HCT116 (cell line): ENCODE data around the gene MICAL3. TPM values are rescaled to one million over a fixed set of nuclear protein-coding genes. Genes with fewer than 3 reads are reported as not detected.
A peak's percentile ranks its signal among the peaks of the same experiment; 100 is the strongest.

Source experiments
- ATAC-seq: fragments of 200-7000 bp; cut with Tn5 transposase; 2 replicates; pipeline ENCODE4 v1.9.1; 2020; ENCODE audit warnings: mild to moderate bottlenecking, moderate library complexity
- BruUV-seq: library from RNA; stranded (reverse); fragments of 400-500 nt; replicated peaks from 2 replicates; lab custom pipeline; 2021; lab: Mats Ljungman, UMichigan
- CTCF ChIA-PET: fragments of 300-600 bp; sonication (Branson Sonifier 250); formaldehyde crosslinking; loops from one replicate; lab custom pipeline; 2021; ENCODE audit warnings: antibody characterized with exemption; lab: Charles Lee
- POLR2A ChIA-PET: fragments of 300-600, 350-600 bp; sonication (Branson Sonifier 250); formaldehyde crosslinking; loops from one replicate; lab custom pipeline; 2021; ENCODE audit warnings: antibody characterized with exemption; lab: Charles Lee
- RAD21 ChIA-PET, 2 experiments: fragments of 300-600 bp; sonication (Branson Sonifier 250); formaldehyde crosslinking; loops; one replicate each; lab custom pipeline; 2023; ENCODE audit warnings: low total read pairs in 2 of 2; ENCODE audit not compliant: uncharacterized antibody in 2 of 2, unreplicated experiment in 2 of 2, low non-redundant PET in 1 of 2; lab: Charles Lee
- DNase-seq: peaks from one replicate; pipeline ENCODE4 v3.0.0-alpha.2; 2010; ENCODE audit warnings: low read depth, low spot score
- H2AFZ ChIP-seq: fragments of 200-600 bp; shearing (Covaris generic), sonication (generic); 2 replicates; pipeline ENCODE4 v1.6.1; 2017; ENCODE audit warnings: low read depth, mixed run types, mixed read lengths, antibody characterized with exemption, low read length; ENCODE audit not compliant: poor library complexity, severe bottlenecking
- H3K27ac ChIP-seq: 2 replicates; pipeline ENCODE4 v1.5.1; 2012; ENCODE audit warnings: low read depth, low read length
- H3K27me3 ChIP-seq: fragments of 200-600 bp; sonication (generic); 2 replicates; pipeline ENCODE4 v1.6.1; 2016; ENCODE audit warnings: mixed run types, low read length, mixed read lengths; ENCODE audit not compliant: insufficient read depth
- H3K36me3 ChIP-seq, 2 experiments: fragments of 200-500 bp in 1 of 2; fragments of 200-600 bp in 1 of 2; sonication (Bioruptor generic) in 1 of 2; sonication (generic) in 1 of 2; 2 replicates each; pipeline versions ENCODE4 v1.5.1 to v1.6.1; 2014 to 2016; ENCODE audit warnings: low read length in 2 of 2, inconsistent platforms in 1 of 2, mixed read lengths in 1 of 2, mixed run types in 1 of 2; ENCODE audit not compliant: insufficient read depth in 2 of 2, control insufficient read depth in 1 of 2
- H3K4me1 ChIP-seq, 2 experiments: fragments of 200-600 bp in 1 of 2; sonication (generic) in 1 of 2; 2 replicates each; pipeline versions ENCODE4 v1.5.1 to v1.6.1; 2012 to 2017; ENCODE audit warnings: low read length in 2 of 2, inconsistent platforms in 1 of 2, mild to moderate bottlenecking in 1 of 2, mixed read lengths in 1 of 2, mixed run types in 1 of 2, moderate library complexity in 1 of 2; ENCODE audit not compliant: insufficient read depth in 2 of 2, control insufficient read depth in 1 of 2
- H3K4me2 ChIP-seq: fragments of 200-600 bp; sonication (generic); 2 replicates; pipeline ENCODE4 v1.6.1; 2017; ENCODE audit warnings: mixed run types, low read length, mixed read lengths
- H3K4me3 ChIP-seq, 2 experiments: fragments of 200-600 bp in 1 of 2; sonication (generic) in 1 of 2; replicated peaks in 1 of 2; 2 replicates each; pipeline ENCODE4 v1.5.1; 2011 to 2016; ENCODE audit warnings: low read length in 2 of 2, control low read depth in 1 of 2, low read depth in 1 of 2, mild to moderate bottlenecking in 1 of 2, mixed read lengths in 1 of 2, mixed run types in 1 of 2
- H3K79me2 ChIP-seq: fragments of 200-600 bp; sonication (generic); 2 replicates; pipeline ENCODE4 v1.6.1; 2017; ENCODE audit warnings: mild to moderate bottlenecking, mixed run types, low read length, moderate library complexity, mixed read lengths; ENCODE audit not compliant: insufficient read depth
- H3K9ac ChIP-seq: fragments of 200-600 bp; sonication (generic); 2 replicates; pipeline ENCODE4 v1.6.1; 2016; ENCODE audit warnings: low read length, mixed read lengths
- H3K9me2 ChIP-seq: fragments of 200-600 bp; sonication (generic), shearing (Covaris generic); 2 replicates; pipeline ENCODE4 v1.6.1; 2017; ENCODE audit warnings: mixed run types, mild to moderate bottlenecking, moderate library complexity; ENCODE audit not compliant: insufficient read depth
- H3K9me3 ChIP-seq, 2 experiments: fragments of 200-500 bp in 1 of 2; fragments of 200-600 bp in 1 of 2; sonication (Bioruptor generic) in 1 of 2; sonication (generic) in 1 of 2; 2 replicates each; pipeline ENCODE4 v1.6.1; 2014 to 2017; ENCODE audit warnings: low read length in 2 of 2, mixed read lengths in 2 of 2, inconsistent platforms in 1 of 2, low read depth in 1 of 2, mild to moderate bottlenecking in 1 of 2, mixed run types in 1 of 2, moderate library complexity in 1 of 2; ENCODE audit not compliant: control insufficient read depth in 1 of 2, insufficient read depth in 1 of 2
- H4K20me1 ChIP-seq: fragments of 200-600 bp; sonication (generic), shearing (Covaris generic); 2 replicates; pipeline ENCODE4 v1.6.1; 2017; ENCODE audit warnings: mixed run types, mild to moderate bottlenecking, moderate library complexity; ENCODE audit not compliant: insufficient read depth
- CEBPB ChIP-seq: IDR thresholded peaks from 2 replicates; pipeline ENCODE4 v1.6.1; 2012; ENCODE audit warnings: low read depth
- ELF1 ChIP-seq: IDR thresholded peaks from 2 replicates; pipeline ENCODE4 v1.6.1; 2012; ENCODE audit warnings: low read depth, borderline replicate concordance
- JUND ChIP-seq: IDR thresholded peaks from 2 replicates; pipeline ENCODE4 v1.6.1; 2012
- POLR2AphosphoS5 ChIP-seq: IDR thresholded peaks from 2 replicates; pipeline ENCODE4 v1.6.1; 2011; ENCODE audit warnings: mild to moderate bottlenecking, low read depth, low read length, moderate library complexity
- RAD21 ChIP-seq: IDR thresholded peaks from 2 replicates; pipeline ENCODE4 v1.6.1; 2012; ENCODE audit warnings: low read depth, mild to moderate bottlenecking
- SIN3A ChIP-seq: IDR thresholded peaks from 2 replicates; pipeline ENCODE4 v1.6.1; 2012; ENCODE audit warnings: low read depth
- SP1 ChIP-seq: IDR thresholded peaks from 2 replicates; pipeline ENCODE4 v1.6.1; 2012; ENCODE audit warnings: low read depth
- TCF7L2 ChIP-seq: IDR thresholded peaks from 2 replicates; pipeline ENCODE4 v1.7.0; 2011; ENCODE audit warnings: borderline replicate concordance, inconsistent platforms; ENCODE audit not compliant: insufficient read depth, insufficient read length; ENCODE audit errors: extremely low read depth
- ZFX ChIP-seq: fragments of 450-650 bp; IDR thresholded peaks from 2 replicates; pipeline ENCODE4 v1.6.1; 2017
- intact Hi-C: fragments of 100-400 bp; cut with micrococcal nuclease; formaldehyde crosslinking; loops from 2 replicates; pipeline ENCODE4 v1.10.0; 2022
- total RNA-seq: library from RNA; stranded (reverse); gene quantifications from one replicate; pipeline ENCODE4 v1.2.1, GENCODE V29; 2021; ENCODE audit not compliant: unreplicated experiment
- TF ChIP-seq, protein P1 (sequence below), 3 experiments: fragments of 200-600 bp in 1 of 3; sonication (generic) in 1 of 3; IDR thresholded peaks in 2 of 3; conservative IDR thresholded peaks in 1 of 3; 2 replicates each; pipeline ENCODE4 v1.5.1; 2012 to 2017; ENCODE audit warnings: low read depth in 2 of 3, low read length in 2 of 3, antibody characterized with exemption in 1 of 3, borderline replicate concordance in 1 of 3, control low read depth in 1 of 3, mild to moderate bottlenecking in 1 of 3, mixed read lengths in 1 of 3, mixed run types in 1 of 3, moderate library complexity in 1 of 3; ENCODE audit not compliant: insufficient read depth in 1 of 3

The MICAL3 gene
- total RNA-seq, 1 experiment from 2014 or later: 30.8 TPM

DNA sequence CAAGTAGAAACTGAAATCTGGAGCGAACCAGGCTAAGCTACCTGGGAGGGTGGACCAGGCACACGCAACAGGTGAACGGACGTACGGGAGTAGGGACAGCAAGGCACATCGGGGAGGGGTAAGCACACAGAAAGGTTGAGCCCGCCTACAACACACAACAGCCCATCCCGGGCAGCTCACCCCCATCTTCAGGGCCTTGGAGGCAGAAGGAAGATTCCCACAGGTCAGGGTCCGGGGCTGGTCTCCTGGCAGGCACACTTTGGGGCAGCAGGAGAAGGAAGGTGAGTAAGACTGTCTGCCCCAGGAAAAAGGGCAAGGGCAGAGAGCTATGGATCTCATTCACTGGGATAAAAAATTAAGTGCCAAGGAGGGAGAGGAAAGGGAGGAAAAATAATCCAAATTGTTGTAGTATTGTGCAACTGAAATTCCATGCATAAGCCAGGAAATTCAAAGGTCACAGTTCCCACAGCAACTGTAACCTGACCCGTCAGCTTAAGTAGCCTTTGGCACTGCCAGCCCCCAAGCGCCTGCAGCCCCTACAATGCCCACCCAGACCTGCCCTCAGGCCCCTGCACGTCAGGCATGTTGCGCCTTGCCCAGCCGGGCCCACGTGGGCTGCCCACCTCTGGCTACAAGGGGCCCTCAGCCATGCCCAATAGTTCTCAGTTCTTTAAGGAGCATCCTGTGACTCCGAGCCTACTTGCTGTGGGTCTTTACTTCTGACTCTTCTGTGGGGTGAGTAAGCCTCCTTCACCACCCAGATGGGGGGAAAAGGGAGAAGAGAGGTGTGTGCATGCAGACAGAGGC is 51.8 kb downstream of the MICAL3 start:
- Histone ChIP-seq H3K9me3 (no peaks in the 10 kb centered on the region), H3K79me2 (peaks cover 91% of the 10 kb centered on the region)
- TF ChIP-seq POLR2AphosphoS5 (no peak), ELF1 (no peak), SIN3A (no peak), TCF7L2 (no peak), RAD21 (no peak), SP1 (no peak), CEBPB (peak; percentile 73), JUND (no peak)
- TF ChIP-seq, all 23 proteins: peak for 1
- Histone ChIP-seq H3K27me3 (no peaks in the 10 kb centered on the region), H4K20me1 (no peaks in the 10 kb centered on the region), H3K9me2 (no peaks in the 10 kb centered on the region), H3K4me3 (no peak overlapping the region), H3K36me3 (0 out of 4 replicates have a peak, but pooled peaks cover 0 to 4% of the 10 kb centered on the region in 2 experiments), H3K9ac (0 out of 2 replicates have a peak overlapping the region, but pooled peaks have one; percentile 1), H2AFZ (no peak overlapping the region), H3K4me1 (peaks cover 33 to 39% of the 10 kb centered on the region in 2 experiments), H3K27ac (peak overlapping the region; percentile 37), H3K4me2 (peak overlapping the region; percentile 41)
- RAD21 ChIA-PET: no interaction called here
- ATAC-seq (peak; percentile 67), DNase-seq (no peak)
- BruUV-seq: no TSS peak
- CTCF ChIA-PET: no interaction called here
- POLR2A ChIA-PET: no interaction called here
- intact Hi-C loops: no loop called here

DNA sequence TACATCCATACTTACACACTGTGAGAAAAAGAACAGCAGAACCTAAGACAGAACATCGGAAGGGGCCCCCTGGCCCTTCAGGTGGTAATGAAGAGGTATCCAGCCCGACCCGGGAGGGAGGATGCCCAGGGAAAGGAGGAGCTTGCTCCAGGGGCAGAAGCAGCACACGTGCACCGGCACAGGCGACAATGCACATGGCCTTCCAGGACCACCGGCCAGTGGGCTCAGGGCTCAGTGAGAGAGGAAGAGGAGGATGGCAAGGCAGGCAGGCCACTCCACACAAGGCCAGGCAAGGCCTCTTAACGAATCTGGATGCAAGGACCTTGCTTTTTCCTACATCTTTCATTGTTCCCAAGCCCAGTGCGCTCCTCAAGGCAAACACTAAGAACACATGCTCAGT is 52.6 kb downstream of the MICAL3 start:
- Histone ChIP-seq H4K20me1 (no peaks in the 10 kb centered on the region; the same call in 1 of the 2 replicates), H3K4me1 (peaks cover 33 to 42% of the 10 kb centered on the region in 2 experiments), H3K4me3 (no peak overlapping the region), H3K79me2 (peaks cover 92% of the 10 kb centered on the region), H3K4me2 (no peak overlapping the region), H3K27ac (no peak overlapping the region), H3K9me2 (no peaks in the 10 kb centered on the region), H3K9ac (no peak overlapping the region), H3K36me3 (0 out of 4 replicates have a peak, but pooled peaks cover 0 to 4% of the 10 kb centered on the region in 2 experiments), H3K9me3 (no peaks in the 10 kb centered on the region), H2AFZ (no peak overlapping the region), H3K27me3 (no peaks in the 10 kb centered on the region)
- ChIA-PET RAD21 (no interaction called here), POLR2A (no interaction called here), CTCF (no interaction called here)
- intact Hi-C loops: no loop called here
- no TSS peak for BruUV-seq
- ATAC-seq (no peak), DNase-seq (no peak)
- TF ChIP-seq ZFX: no peak
- no peak for TF ChIP-seq SIN3A
- TF ChIP-seq, protein P1, sequence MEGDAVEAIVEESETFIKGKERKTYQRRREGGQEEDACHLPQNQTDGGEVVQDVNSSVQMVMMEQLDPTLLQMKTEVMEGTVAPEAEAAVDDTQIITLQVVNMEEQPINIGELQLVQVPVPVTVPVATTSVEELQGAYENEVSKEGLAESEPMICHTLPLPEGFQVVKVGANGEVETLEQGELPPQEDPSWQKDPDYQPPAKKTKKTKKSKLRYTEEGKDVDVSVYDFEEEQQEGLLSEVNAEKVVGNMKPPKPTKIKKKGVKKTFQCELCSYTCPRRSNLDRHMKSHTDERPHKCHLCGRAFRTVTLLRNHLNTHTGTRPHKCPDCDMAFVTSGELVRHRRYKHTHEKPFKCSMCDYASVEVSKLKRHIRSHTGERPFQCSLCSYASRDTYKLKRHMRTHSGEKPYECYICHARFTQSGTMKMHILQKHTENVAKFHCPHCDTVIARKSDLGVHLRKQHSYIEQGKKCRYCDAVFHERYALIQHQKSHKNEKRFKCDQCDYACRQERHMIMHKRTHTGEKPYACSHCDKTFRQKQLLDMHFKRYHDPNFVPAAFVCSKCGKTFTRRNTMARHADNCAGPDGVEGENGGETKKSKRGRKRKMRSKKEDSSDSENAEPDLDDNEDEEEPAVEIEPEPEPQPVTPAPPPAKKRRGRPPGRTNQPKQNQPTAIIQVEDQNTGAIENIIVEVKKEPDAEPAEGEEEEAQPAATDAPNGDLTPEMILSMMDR (IDR thresholded peaks at IDR 0.05 in 2 of 3, conservative IDR thresholded peaks at IDR 0.05 in 1 of 3; ENCODE audit: borderline replicate concordance in 1 of 3, insufficient read depth in 1 of 3, low read depth in 2 of 3, low read length in 2 of 3): no peak
- TF ChIP-seq POLR2AphosphoS5: no peak
